ENCODE measurements around the gene RANBP1.

DNA sequence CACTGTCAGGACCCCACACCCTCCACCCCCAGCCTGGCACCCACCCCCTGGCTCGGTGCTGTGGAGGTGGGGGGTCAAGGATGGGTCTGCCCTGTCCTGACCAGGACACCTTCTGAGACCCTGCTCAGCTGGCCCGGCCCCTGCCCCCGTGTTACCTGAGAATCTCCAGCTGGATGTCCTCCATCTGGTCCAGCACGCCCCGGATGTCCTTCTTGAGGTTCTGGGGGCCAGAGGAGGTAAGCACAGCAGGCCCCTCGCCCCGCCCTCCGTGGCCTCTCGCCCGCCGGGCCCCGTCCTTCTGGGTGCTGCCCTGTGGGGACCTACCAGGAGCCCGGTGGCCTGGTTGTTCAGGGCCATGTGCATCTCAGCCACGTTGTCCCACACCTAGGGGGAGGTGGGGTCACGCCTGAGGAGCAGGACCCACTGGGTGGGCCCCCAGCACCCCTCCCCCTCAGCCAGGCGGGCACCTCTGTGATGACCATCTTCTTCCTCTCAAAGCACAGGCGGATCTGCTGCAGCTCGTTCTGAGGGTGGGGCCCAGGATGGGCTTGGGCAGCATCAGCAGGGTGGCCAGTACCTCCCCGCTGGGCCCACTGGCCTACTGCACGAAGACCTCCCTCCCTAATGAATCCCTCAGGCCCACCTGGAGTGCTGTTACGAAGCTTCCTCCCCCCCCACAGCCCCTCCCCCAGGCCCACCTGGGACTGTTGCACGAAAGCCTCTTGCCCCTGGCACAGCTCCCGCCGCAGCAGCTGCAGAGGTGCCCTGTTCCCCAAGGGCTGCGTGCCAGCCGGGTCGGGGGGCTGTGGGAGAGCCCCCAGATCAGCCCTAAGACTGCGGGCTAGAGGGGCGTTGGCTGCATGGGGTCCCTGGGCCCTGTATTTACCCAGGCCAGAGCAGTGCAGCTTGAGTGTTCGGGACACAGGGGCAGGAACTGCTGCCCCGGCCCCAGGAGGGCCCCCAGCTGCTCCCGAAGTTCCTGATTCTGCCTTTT lies 33.6 kb downstream of the RANBP1 start:
- TF ChIP-seq GATA2 (IDR thresholded peaks at IDR 0.05; ENCODE audit: low read depth, low read length) (no peak), GATA3 (IDR thresholded peaks at IDR 0.05; ENCODE audit: low read depth, low read length) (no peak)

Measured in SH-SY5Y (cell line).